Umbilical cord (tissue), 2 donors: Measurements from ENCODE around the gene CAMTA1. TPM values are rescaled to one million over a fixed set of nuclear protein-coding genes. Genes with fewer than 3 reads are reported as not detected.

Experiments used
- DNase-seq: peaks from one replicate; pipeline ENCODE4 v3.0.0-alpha.2; 2015; ENCODE audit warnings: low spot score
- total RNA-seq: library from RNA; depleted of rRNA; stranded (reverse); fragments of >200 nt; gene quantifications from one replicate; pipeline ENCODE4 v1.2.3, GENCODE V29; 2014; ENCODE audit warnings: low replicate concordance; ENCODE audit not compliant: insufficient read depth

The CAMTA1 gene
- total RNA-seq, 1 donor from 2014 or later, result 29.6 TPM

DNA sequence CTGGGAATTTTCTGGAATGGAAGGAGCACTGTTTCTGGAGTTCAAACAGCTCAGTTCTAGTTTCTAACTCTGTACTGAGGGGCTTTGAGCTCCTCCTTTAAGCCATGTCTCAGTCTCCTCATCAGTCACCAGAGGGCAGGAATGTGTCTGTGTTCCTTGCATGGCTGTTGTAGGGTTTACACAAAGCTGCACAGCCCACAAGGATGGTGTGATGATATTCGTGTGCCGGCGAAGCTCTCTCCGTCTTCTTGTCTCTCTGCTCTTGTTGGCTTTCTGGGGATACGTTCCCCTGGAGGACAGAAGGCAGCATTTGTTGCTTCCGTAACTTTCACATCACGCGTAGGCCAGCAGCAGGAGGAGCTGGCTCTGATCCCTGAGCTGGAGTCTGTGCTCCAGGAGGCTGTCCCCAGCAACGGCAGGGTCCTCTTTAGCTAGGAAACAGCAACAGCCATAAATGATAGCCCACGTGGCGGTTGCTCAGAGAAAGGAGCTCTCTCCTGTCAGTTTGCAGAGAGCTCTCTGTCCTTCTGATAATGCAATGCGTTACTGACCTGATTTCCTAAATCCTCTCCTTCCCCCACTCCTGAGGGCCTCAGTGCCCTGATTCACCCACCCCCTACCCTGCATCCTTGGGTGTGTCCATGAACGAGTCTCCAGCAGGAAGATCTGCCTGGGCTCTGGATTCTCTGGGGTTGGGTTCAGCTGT is 796.7 kb downstream of the CAMTA1 start:
- peak; percentile 91 for DNase-seq

GRCh38 chr1:7582460-7582972 is 797.3 kb downstream of the CAMTA1 start:
- DNase-seq, result no peak

- no peak for DNase-seq
These were observed 798.2 kb downstream of the CAMTA1 start for GRCh38 chr1:7583291-7584096.

GRCh38 chr1:7584157-7584556 is 798.9 kb downstream of the CAMTA1 start:
- DNase-seq, result no peak

GRCh38 chr1:7584643-7585042 is 799.4 kb downstream of the CAMTA1 start:
- DNase-seq, result no peak

DNA sequence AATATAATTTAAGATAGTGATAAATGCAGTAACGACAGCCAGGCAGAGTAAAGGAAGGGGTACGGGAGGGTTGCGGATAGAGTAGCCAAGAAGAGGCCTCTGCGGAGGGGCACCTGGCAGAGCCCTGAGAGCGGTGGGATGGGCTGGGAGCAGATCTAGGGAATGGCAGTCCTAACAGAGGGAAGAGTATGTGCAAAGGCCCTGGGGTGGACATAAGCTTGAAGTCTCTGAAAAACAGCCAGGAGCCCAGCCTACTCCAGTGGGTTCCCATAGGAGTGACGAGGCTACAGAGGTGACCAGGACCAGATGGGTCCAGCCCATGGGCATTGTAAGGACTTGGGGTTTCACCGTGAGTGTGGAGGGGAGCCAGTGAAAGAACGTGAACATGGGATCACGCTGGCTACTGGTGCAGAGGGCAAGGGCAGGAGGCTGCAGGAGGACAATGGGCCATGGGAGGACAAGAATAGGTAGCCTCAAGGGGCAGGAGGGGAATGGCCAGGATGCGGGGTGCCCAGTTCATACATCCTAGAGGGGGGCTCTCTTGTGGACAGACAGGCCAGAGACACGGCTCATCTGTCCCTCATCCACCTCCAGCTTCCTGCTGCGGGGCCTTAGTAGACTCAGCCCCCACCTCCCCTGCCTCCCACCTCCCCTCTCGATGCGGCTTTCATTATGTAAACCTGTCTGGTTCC is 800.1 kb downstream of the CAMTA1 start:
- no peak for DNase-seq

- DNase-seq, result peak; percentile 63
These were observed 801.0 kb downstream of the CAMTA1 start for GRCh38 chr1:7586031-7586941.

DNA sequence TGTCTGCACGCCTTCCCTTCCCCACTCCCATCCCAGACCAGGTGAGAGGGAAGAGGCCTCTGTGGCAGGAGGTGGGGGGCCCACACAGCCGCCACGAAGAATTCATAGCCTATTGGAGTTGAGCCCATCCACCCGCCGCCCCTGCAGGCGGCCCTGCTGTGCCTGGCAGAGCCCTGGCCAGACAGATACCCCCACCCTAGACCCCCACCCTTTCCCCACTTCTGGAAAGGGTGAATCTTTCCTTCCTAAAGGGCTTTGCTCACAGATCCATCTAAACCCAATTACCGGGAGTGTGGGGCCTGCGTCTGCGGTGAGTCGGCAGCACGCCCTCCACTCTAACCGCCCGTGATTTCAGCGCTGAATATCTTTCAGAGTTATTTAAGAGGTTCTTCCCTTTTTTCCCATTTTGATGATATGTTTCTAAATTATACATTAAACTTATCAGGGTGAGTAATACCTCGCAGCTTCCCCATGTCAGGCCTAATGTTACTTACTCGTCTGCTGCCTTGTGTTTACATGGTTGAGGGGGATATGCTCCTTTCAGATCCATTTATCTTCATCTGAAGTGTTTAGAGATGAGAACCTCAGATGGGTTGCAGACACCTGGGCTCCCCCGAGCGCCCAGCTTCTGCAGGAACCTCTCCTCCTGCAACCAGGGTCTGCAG is 802.0 kb downstream of the CAMTA1 start:
- DNase-seq, result no peak

GRCh38 chr1:7587773-7588456 is 802.7 kb downstream of the CAMTA1 start:
- no peak for DNase-seq

- DNase-seq, result no peak
These were observed 803.2 kb downstream of the CAMTA1 start for GRCh38 chr1:7588457-7588827.

GRCh38 chr1:7589080-7589735 is 804.0 kb downstream of the CAMTA1 start:
- no peak for DNase-seq

DNA sequence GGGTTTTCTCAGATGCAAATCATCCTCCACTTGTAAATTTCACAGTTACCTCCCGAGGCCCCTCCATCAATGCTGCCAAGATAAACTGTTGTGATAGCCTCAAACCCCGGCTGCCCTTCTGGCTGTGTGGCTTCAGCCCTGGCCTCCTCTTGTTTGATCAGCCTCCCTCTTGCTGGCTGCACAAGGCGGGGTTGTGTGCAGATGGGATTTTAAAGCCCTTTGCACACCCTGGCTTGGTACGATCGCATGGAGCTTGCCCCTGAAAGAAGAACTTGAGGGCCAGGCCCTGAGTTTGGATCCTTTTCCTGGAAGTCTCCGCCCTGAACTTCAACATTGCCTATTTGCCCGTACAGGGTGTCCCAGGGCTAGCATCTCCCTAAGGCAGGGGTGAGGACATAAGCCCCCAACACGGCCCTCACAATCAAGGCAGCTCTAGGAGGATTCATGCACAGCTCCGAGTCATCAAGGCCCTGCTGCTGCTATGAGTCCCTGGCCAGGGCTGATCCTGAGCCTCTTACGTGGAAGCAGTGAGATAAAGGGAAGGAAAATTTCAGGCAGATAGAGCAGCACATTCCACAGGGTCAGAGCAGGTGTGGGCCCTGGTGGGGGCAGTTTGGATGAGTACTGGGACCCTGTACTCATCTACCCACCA is 804.6 kb downstream of the CAMTA1 start:
- no peak for DNase-seq

- DNase-seq, result no peak
These were observed 805.2 kb downstream of the CAMTA1 start for GRCh38 chr1:7590426-7590790.

- no peak for DNase-seq
These were observed 806.3 kb downstream of the CAMTA1 start for GRCh38 chr1:7591565-7591964.

GRCh38 chr1:7592120-7592798 is 807.0 kb downstream of the CAMTA1 start:
- no peak for DNase-seq

GRCh38 chr1:7594002-7594713 is 808.9 kb downstream of the CAMTA1 start:
- DNase-seq, result no peak

DNA sequence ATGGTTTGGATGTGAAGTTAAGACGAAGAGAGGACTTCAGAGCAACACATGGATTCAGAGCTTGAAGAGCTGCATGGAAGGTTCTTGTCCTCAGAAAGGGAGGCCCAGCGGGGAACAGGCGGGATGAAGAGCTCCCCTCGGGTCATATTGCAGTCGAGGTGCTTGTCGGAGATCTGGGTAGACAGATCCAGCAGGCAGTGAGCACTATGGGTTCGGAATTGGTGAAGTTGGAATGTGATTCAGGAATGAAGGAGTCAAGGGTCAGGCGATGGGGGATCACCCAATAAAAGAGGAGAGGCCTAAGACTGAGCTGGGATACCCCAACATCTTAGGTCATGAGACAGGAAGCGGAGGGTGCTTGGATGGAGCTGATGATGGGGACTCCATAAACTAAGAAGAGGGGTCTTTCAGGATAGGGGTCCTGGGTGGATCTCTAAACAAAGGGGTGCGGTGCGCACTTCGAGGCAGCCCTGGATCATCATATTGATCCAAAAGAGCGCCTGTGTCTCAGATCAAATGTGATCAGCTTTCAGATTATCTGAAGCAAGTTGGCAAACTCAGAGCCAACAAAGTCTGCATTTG is 809.6 kb downstream of the CAMTA1 start:
- DNase-seq, result no peak
